ENCODE data around the gene PRXL2A.
A peak's percentile ranks its signal among the peaks of the same experiment; 100 is the strongest.
"Not testable (repeated sequence)": the region's sequence is repeated elsewhere in the genome, so short reads cannot be mapped to it uniquely, and the experiment has no call there.

PRXL2A gene

GRCh38 chr10:80408242-80409101 is at the start of gene PRXL2A:
Gene PRXL2A (plus strand): TSS chr10:80408551. CDS start chr10:80420468, 11,917 bp downstream.
- DNase-seq (ENCODE audit: low read depth) = no peak
- H3K4me3 ChIP-seq (ENCODE audit: low read depth, low read length) = peak within 1 kb of the TSS; percentile 65

- not testable (repeated sequence) for DNase-seq (ENCODE audit: low read depth); H3K4me3 ChIP-seq (ENCODE audit: low read depth, low read length)
Measured at GRCh38 chr10:80358925-80359324, 49.4 kb upstream of the PRXL2A start.

- no peak for DNase-seq (ENCODE audit: low read depth)
Measured at GRCh38 chr10:80359644-80360043, 48.7 kb upstream of the PRXL2A start.

GRCh38 chr10:80365510-80365909 is 42.8 kb upstream of the PRXL2A start:
- no peak overlapping the region for H3K4me3 ChIP-seq (ENCODE audit: low read depth, low read length)
- DNase-seq (ENCODE audit: low read depth) = no peak

More at GRCh38 chr10:80359644-80360043, 48.7 kb upstream of the PRXL2A start:
- no peak overlapping the region for H3K4me3 ChIP-seq (ENCODE audit: low read depth, low read length)

GRCh38 chr10:80371467-80371866 is 36.9 kb upstream of the PRXL2A start:
- no peak for DNase-seq (ENCODE audit: low read depth)
- H3K4me3 ChIP-seq (ENCODE audit: low read depth, low read length) = no peak overlapping the region

- H3K4me3 ChIP-seq (ENCODE audit: low read depth, low read length) = no peak overlapping the region
- DNase-seq (ENCODE audit: low read depth) = no peak
Measured at GRCh38 chr10:80372675-80373074, 35.7 kb upstream of the PRXL2A start.

- H3K4me3 ChIP-seq (ENCODE audit: low read depth, low read length) = no peak overlapping the region
- no peak for DNase-seq (ENCODE audit: low read depth)
Measured at GRCh38 chr10:80373502-80373901, 34.8 kb upstream of the PRXL2A start.

- no peak for DNase-seq (ENCODE audit: low read depth)
- no peak overlapping the region for H3K4me3 ChIP-seq (ENCODE audit: low read depth, low read length)
Measured at GRCh38 chr10:80379701-80380100, 28.6 kb upstream of the PRXL2A start.

- no peak for DNase-seq (ENCODE audit: low read depth)
- H3K4me3 ChIP-seq (ENCODE audit: low read depth, low read length) = no peak overlapping the region
Measured at GRCh38 chr10:80380185-80380584, 28.2 kb upstream of the PRXL2A start.

- no peak for DNase-seq (ENCODE audit: low read depth)
Measured at GRCh38 chr10:80382989-80383388, 25.4 kb upstream of the PRXL2A start.

GRCh38 chr10:80390740-80391139 is 17.6 kb upstream of the PRXL2A start:
- no peak for DNase-seq (ENCODE audit: low read depth)
- H3K4me3 ChIP-seq (ENCODE audit: low read depth, low read length) = no peak overlapping the region

More at GRCh38 chr10:80382989-80383388, 25.4 kb upstream of the PRXL2A start:
- no peak overlapping the region for H3K4me3 ChIP-seq (ENCODE audit: low read depth, low read length)

GRCh38 chr10:80392250-80392649 is 16.1 kb upstream of the PRXL2A start:
- no peak for DNase-seq (ENCODE audit: low read depth)
- no peak overlapping the region for H3K4me3 ChIP-seq (ENCODE audit: low read depth, low read length)

- H3K4me3 ChIP-seq (ENCODE audit: low read depth, low read length) = no peak overlapping the region
- DNase-seq (ENCODE audit: low read depth) = no peak
Measured at GRCh38 chr10:80394358-80394916, 13.9 kb upstream of the PRXL2A start.

GRCh38 chr10:80397014-80397413 is 11.3 kb upstream of the PRXL2A start:
- H3K4me3 ChIP-seq (ENCODE audit: low read depth, low read length) = no peak overlapping the region
- DNase-seq (ENCODE audit: low read depth) = no peak

GRCh38 chr10:80400136-80400804 is 8.1 kb upstream of the PRXL2A start:
- no peak overlapping the region for H3K4me3 ChIP-seq (ENCODE audit: low read depth, low read length)
- DNase-seq (ENCODE audit: low read depth) = no peak

GRCh38 chr10:80405035-80405434 is 3.3 kb upstream of the PRXL2A start:
- H3K4me3 ChIP-seq (ENCODE audit: low read depth, low read length) = no peak overlapping the region
- no peak for DNase-seq (ENCODE audit: low read depth)

- no peak overlapping the region for H3K4me3 ChIP-seq (ENCODE audit: low read depth, low read length)
- DNase-seq (ENCODE audit: low read depth) = peak; percentile 34
Measured at GRCh38 chr10:80405626-80406025, 2.7 kb upstream of the PRXL2A start.

GRCh38 chr10:80406204-80406603 is 2.1 kb upstream of the PRXL2A start:
- DNase-seq (ENCODE audit: low read depth) = no peak

GRCh38 chr10:80407812-80408241 is 524 bp upstream of the PRXL2A start:
- DNase-seq (ENCODE audit: low read depth) = no peak
- H3K4me3 ChIP-seq (ENCODE audit: low read depth, low read length) = peak overlapping the region; percentile 65

More at GRCh38 chr10:80406204-80406603, 2.1 kb upstream of the PRXL2A start:
- H3K4me3 ChIP-seq (ENCODE audit: low read depth, low read length) = no peak overlapping the region

GRCh38 chr10:80409121-80409520 is 770 bp downstream of the PRXL2A start:
- no peak for DNase-seq (ENCODE audit: low read depth)
- peak overlapping the region; percentile 65 for H3K4me3 ChIP-seq (ENCODE audit: low read depth, low read length)

Measured in skeletal muscle cell (primary cell).